D341Med (cell line): ENCODE results near the gene SC5D.

Experiments
- DNase-seq: peaks from one replicate; pipeline ENCODE4 v3.0.0; 2012; ENCODE audit warnings: low spot score

Gene SC5D

GRCh38 chr11:121293288-121293594, 670 bp downstream of the SC5D start:
- DNase-seq, result no peak

- DNase-seq, result no peak
Measured at GRCh38 chr11:121295246-121296029, 2.9 kb downstream of the SC5D start.

- no peak for DNase-seq
Measured at GRCh38 chr11:121297872-121298271, 5.3 kb downstream of the SC5D start.

GRCh38 chr11:121298774-121299173, 6.2 kb downstream of the SC5D start:
- no peak for DNase-seq

- no peak for DNase-seq
Measured at GRCh38 chr11:121299417-121299816, 6.8 kb downstream of the SC5D start.

- DNase-seq, result no peak
Measured at GRCh38 chr11:121300313-121300971, 7.9 kb downstream of the SC5D start.

- no peak for DNase-seq
Measured at GRCh38 chr11:121300972-121301699, 8.6 kb downstream of the SC5D start.

GRCh38 chr11:121304759-121305158, 12.2 kb downstream of the SC5D start:
- no peak for DNase-seq

- no peak for DNase-seq
Measured at GRCh38 chr11:121308816-121309215, 16.2 kb downstream of the SC5D start.

GRCh38 chr11:121309688-121310087, 17.1 kb downstream of the SC5D start:
- no peak for DNase-seq

GRCh38 chr11:121310908-121311307, 18.3 kb downstream of the SC5D start:
- no peak for DNase-seq

- DNase-seq, result no peak
Measured at GRCh38 chr11:121311373-121311772, 18.8 kb downstream of the SC5D start.

- DNase-seq, result no peak
Measured at GRCh38 chr11:121312483-121312882, 19.9 kb downstream of the SC5D start.

GRCh38 chr11:121318848-121319834, 26.6 kb downstream of the SC5D start:
- DNase-seq, result peak; percentile 64

GRCh38 chr11:121321614-121322243, 29.2 kb downstream of the SC5D start:
- DNase-seq, result peak; percentile 41

- DNase-seq, result no peak
Measured at GRCh38 chr11:121323046-121323607, 30.6 kb downstream of the SC5D start.

- no peak for DNase-seq
Measured at GRCh38 chr11:121326230-121326629, 33.7 kb downstream of the SC5D start.

- no peak for DNase-seq
Measured at GRCh38 chr11:121327553-121327952, 35.0 kb downstream of the SC5D start.

- DNase-seq, result no peak
Measured at GRCh38 chr11:121328176-121328966, 35.8 kb downstream of the SC5D start.

GRCh38 chr11:121328967-121329679, 36.6 kb downstream of the SC5D start:
- DNase-seq, result no peak
